ENCODE measurements around the gene MEIG1. TPM values are rescaled to one million over a fixed set of nuclear protein-coding genes. Genes with fewer than 3 reads are reported as not detected.
"Not testable (repeated sequence)": the region's sequence is repeated elsewhere in the genome, so short reads cannot be mapped to it uniquely, and the experiment has no call there.

The MEIG1 gene
- total and polyA plus RNA-seq, 2 of the 8 experiments (the other 6 are each of a cell fraction or from before 2014, with no cell fraction given) = not detected

DNA sequence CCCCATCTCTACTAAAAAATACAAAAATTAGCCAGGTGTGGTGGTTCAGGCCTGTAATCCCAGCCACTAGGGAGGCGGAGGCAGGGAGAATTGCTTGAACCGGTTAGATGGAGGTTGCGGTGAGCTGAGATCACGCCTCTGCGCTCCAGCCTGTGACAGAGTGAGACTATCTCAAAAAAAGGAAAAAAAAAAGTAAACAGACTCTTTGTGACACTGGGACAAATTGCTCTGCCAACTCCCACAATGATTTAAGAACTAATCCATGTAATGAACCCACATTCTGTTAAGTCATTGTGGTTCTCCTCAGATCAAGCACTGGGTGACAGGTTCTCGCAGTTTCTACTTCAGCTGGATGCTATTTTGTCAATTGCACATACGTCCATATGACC is 16.2 kb upstream of the MEIG1 start:
- H2BK20ac ChIP-seq (ENCODE audit: low read length); H3K4me1 ChIP-seq (replicated peaks in 1 of 4; ENCODE audit: control insufficient read depth in 3 of 4, insufficient read depth in 4 of 4, low read length in 3 of 4); H3K4ac ChIP-seq (replicated peaks; ENCODE audit: insufficient read length, low read depth, low read length); H3K79me1 ChIP-seq (ENCODE audit: low read depth, low read length); H3K14ac ChIP-seq (ENCODE audit: insufficient read length); H3K9me3 ChIP-seq (ENCODE audit: insufficient read depth in 2 of 2, low read depth in 1 of 2, low read length in 1 of 2); H3K23me2 ChIP-seq (ENCODE audit: low read depth, low read length); H2AFZ ChIP-seq (ENCODE audit: low read length); FAIRE-seq; POLR2A ChIA-PET (ENCODE audit: partially characterized antibody); H4K5ac ChIP-seq (ENCODE audit: insufficient read length, low read depth, low read length); H4K91ac ChIP-seq (replicated peaks; ENCODE audit: insufficient read length, low read length); H4K8ac ChIP-seq (ENCODE audit: extremely low read depth, insufficient read depth, low read length); H3K56ac ChIP-seq (replicated peaks; ENCODE audit: insufficient read length, low read depth, low read length); H3K18ac ChIP-seq (ENCODE audit: extremely low read depth, low read length); H3K27me3 ChIP-seq (replicated peaks in 1 of 4; ENCODE audit: control insufficient read depth in 3 of 4, extremely low read depth in 1 of 4, insufficient read depth in 3 of 4, low read length in 3 of 4); H3K27ac ChIP-seq (ENCODE audit: low read depth, low read length); H3K79me2 ChIP-seq (ENCODE audit: control insufficient read depth in 1 of 2, insufficient read depth in 2 of 2, low read length in 2 of 2); DNase-seq (ENCODE audit: low read depth in 1 of 2, low spot score in 2 of 2); H3K23ac ChIP-seq (ENCODE audit: insufficient read length); H3K4me2 ChIP-seq (ENCODE audit: insufficient read depth in 1 of 2, low read depth in 2 of 2, low read length in 2 of 2); H2BK5ac ChIP-seq (ENCODE audit: low read depth, low read length); H2BK15ac ChIP-seq (ENCODE audit: low read length); H2AK5ac ChIP-seq (ENCODE audit: low read depth, low read length); H4K20me1 ChIP-seq (replicated peaks in 1 of 2; ENCODE audit: control insufficient read depth in 1 of 2, insufficient read depth in 2 of 2, low read length in 2 of 2); H3K4me3 ChIP-seq (ENCODE audit: extremely low read depth in 1 of 4, insufficient read depth in 2 of 4, low read depth in 3 of 4, low read length in 4 of 4); H2BK120ac ChIP-seq (replicated peaks; ENCODE audit: low read depth, low read length); H2BK12ac ChIP-seq (ENCODE audit: low read depth, low read length); H3K9ac ChIP-seq (replicated peaks in 1 of 4; ENCODE audit: extremely low read depth in 1 of 4, low read depth in 3 of 4, low read length in 3 of 4): not testable (repeated sequence)
- H3K36me3 ChIP-seq (ENCODE audit: control insufficient read depth in 2 of 4, insufficient read depth in 4 of 4, low read length in 3 of 4) = peaks cover 0 to 11% (median 3%) of the 10 kb centered on the region in 4 experiments; a peak in 4 of 8 replicates
- WGBS, 2 experiments (ENCODE audit: extremely low coverage in 1 of 2, insufficient coverage in 1 of 2, insufficient read length in 1 of 2, insufficient replicate concordance in 2 of 2, low coverage in 1 of 2, low lambda C conversion rate in 2 of 2, missing lambda C conversion rate in 1 of 2) = 95% methylated on average over 7 of the region's 7 CpGs; no CpG with 5 or more reads in 1 of the 2 experiments
- CTCF ChIA-PET (ENCODE audit: partially characterized antibody) = interaction anchor here (1.3 to 1.4 kb wide), 2 partner anchors 8 to 10 kb away, joined by 4 to 5 read pairs; no protein-coding TSS in a partner anchor

All from H1 (cell line).